ENCODE results near the gene LBHD2.

Gene LBHD2

DNA sequence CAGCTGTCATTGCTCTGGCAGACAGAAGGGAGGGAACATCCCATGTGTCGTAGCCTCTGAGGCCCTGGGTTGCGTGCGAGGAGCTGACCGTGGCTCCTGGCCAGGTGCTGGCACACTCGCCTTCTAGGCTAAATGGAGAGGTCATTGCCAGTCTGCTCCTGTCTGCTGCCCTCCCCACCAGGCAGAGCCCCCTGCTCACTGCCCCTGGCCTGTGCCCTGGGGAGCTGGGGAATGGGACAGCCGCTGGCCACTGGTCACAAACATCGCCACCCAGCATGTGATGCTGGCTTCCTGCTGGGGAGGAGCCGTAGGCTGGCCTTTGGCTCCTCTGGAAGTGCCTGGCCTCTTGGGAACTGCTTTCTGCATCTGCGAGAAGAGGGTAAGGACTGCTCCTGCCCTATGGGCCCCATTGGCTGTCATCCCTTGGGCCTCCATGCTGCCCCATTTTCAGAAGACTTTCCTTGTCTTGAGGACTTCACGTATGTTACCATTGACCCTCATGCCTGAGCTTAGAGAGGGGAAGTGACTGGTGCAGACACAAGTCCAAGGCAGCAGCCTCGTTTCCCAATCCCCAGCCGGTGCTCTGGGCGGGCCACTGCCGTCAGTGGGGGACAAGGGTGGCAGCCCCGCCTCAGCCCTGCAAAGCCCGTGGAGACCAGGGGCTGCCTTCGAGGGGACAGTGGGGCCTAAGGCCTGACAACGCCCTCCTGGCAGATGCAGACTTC is 37.3 kb downstream of the LBHD2 start:
- DNase-seq: peak; percentile 50

DNA sequence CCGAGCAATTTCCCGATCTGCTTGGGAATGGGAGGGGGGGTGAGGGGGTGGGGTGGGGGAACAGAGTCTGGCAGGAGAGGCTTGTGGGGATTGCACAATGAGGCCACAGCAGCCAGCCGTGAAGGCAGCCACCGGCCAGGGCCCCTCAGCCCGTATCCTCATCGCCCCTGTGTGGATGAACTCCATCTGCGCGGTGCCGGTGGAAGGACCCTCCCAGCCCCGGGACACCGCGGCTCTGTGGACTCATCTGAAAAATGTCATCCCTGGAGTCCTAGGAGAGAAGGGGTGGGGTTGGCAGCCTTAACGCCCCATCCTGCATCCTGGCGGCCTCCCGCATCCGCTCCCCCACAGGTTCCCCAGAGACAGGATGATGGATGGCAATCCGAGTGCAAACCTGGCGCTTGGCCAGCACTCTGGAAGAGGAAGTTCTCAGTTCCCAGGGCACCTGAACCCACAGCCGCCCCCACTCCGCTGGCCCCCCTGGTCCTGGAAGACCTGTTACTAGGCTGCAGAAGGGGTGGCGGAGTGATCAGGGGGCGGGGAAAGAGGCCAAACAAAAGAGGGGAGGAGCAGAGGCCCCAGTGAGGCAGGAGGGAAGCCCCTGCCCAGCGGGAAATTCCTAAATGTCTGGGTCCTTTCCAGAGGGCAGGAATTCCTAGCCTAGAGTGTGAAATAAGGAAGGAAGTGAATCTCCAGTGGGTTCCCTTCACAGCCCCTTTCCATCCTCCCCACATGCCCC is 38.0 kb downstream of the LBHD2 start:
- peak; percentile 61 for DNase-seq

DNA sequence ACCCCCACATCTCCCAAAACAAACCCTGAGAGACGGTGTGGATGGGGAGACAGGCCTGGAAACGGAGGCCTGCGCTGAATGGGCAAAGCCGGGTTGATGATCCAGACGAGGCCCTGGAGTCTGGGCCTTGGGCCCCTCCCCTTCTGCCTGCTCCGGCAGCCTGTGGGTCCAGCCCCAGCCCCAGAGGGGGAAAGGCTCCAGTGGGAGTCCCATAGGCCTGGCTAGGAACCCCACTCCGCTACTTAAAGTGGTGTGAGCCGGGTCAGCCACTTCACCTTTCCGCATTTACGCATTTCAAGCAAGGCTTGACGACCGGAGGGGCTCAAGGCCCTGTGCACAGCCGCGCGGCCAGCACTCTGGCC is 38.6 kb downstream of the LBHD2 start:
- DNase-seq: no peak

DNA sequence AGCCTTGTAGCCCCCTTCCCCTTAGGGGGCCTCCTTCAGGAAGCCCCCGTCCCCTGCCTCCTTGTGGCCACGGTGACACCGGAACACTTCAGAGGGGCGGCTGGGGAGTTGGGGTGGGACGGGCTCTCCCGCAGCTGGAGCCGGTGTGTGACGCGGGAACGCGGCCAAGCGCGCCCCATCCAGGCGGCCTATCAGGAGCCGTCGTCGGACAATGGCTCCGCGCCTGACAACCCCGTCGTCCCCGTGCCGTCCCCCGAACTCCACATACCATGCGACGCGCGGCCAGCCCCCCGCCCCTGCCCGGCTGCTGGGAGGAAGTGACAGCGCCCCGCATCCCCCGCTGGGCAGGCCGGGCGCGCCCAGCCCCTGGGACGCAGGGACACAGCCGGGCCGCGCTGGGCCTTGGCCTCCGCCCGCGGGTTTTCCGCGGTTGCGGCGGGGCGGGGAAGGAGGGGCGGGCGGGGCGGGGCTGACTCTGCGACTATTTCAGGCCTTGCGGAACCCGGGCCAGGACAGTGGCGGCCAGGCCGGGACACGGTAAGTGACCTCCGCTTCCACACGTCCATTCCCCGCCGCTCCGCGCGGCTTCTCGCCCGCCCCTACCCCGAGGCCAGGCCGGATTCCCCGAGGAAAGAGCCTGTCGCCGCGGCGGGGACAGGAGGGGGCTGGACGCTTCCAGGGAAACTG is 39.1 kb downstream of the LBHD2 start, which contains the start of gene TNFAIP2:
Gene TNFAIP2, plus strand, starts transcription at position 515 of the 687 bp plus-strand sequence. CDS start 2,997 bp downstream, outside the sequence.
- peak; percentile 57 for DNase-seq

DNA sequence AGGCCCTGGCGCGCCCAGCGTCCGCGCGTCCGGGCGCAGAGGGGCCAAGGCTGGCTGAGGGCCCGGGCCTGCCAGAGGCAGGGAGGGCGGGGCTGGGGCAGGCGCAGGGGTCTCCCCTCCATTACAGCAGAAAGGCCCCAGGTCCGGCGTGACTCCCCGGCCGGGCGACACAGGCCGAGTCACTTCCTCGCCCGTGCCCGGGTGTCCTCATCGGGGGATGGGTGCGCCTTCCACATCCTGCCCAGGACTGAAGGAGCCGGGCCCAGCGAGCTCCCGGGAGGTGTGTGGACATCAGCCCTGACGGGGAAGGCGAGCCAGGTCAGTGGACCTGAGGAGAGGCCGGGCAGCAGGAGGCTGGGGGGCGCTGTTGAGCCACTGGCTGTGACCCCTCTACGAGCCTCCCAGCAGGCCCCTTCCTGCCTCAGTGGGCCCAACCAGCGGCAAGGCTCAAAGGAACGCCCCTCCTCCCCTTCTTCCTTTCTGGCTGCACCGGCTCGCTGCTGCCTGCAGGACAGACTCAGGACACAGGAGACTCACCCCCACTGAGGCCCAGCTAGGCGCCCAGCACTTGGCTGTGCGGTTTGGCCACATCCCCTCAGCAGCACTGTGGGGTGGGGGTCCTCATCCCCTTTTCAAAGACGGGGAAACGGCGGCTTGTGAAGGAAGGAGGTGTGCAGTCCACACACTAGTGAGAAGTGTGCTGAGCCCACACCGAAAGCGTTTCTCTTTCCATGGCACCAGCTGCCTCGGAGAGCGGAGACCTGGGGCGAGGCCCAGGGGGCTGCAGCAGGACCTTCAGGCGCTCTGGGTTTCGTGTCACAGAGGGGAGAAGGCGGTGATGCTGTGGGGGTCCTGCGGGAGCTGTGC is 39.9 kb downstream of the LBHD2 start:
- no peak for DNase-seq

DNA sequence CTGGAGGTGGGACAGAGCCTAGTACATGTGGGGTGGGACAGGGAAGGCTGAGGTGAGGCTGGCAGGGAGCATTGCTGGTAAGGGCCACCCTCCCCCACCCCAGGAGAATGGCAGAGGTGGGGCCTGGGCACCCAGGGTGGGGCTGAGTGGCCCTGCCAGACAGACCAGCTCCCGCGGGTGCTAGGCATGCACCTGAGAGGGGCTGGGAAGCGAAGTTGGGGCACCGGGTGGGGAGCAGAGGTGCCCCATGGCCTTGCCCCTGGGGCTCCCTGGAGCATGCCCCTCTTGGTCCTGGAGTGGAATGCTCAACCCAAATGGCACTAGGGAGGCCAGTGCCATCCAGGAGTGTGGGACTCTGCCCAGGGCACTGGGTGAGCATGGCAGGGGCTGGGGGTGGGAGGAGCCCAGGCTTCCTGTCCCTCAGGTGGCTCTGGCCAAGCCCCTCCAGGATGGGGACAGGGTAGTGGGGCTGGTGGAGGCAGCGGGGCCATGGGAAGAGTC is 40.5 kb downstream of the LBHD2 start:
- DNase-seq: no peak

DNA sequence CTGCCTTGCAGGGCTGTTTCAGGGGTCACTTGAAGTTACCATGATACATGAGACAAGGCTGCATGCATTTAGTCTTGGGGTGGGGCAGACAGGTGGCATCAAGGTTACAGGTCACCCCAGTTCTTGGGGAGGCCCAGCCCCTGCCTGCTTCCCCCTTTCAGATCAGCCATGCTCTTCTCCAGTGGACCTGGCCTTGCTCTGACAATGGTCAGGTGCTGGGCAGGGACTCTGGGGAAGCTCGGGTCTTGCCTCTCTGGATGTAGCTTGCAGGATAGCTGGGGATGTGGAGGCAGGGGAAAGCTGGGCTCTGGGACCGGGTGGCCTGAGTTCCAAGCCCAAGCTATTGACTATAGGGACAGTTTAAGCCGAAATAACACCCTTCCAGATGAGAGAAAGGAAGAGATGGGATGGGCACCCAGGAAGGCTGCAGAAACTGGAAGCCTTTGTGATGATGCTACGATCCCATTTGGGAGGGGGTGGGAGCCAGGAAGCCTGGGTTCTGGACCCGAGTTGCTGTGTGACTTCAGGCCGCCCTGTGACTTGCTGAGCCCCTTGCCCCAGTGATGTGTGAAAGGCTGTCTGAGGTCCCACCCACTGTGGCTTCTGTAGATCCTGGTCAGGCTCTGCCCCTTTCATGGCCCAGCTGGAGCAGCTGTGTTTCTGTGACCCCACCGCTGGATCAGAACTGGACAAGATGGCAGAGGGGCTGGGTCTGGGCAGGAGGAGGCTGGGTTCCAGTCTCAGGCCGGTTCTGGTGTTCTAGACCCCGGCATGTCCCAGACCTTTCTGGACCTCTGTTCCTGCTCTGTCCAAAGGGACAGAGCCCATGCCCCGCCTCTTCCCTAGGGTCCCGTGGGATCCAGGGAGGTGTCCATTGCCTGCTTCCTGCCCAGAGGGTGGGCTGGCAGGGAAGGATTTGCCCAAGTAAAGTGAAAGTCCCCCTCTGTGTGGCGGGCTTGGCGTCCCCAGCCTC is 41.4 kb downstream of the LBHD2 start:
- DNase-seq: no peak

DNA sequence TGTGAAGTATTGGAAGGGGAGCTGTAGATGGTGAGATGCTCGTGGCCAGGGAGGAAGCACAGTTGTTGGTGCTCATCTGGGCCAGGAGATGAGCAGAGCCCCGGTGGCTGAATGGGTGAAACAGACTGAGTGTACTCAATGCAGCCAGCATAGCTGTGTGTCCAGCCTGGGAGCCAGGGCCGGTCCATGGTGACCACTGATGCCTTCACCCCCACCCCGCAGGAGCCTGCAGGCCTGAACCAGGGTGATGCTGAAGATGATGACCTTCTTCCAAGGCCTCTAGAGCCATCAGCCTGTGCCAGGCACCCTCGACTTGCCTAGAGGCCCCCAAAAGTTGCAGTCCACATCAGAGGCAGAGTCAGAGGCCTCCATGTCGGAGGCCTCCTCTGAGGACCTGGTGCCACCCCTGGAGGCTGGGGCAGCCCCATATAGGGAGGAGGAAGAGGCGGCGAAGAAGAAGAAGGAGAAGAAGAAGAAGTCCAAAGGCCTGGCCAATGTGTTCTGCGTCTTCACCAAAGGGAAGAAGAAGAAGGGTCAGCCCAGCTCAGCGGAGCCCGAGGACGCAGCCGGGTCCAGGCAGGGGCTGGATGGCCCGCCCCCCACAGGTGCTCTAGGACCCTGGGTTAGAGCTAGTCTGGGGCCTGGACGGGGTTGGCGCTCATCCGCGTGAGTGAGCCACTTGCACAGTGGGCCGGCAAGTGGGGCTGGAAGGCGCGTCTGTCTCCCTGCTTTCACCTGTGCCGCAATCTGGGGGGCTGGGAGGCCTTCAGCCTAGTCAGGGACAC is 42.3 kb downstream of the LBHD2 start:
- no peak for DNase-seq

DNA sequence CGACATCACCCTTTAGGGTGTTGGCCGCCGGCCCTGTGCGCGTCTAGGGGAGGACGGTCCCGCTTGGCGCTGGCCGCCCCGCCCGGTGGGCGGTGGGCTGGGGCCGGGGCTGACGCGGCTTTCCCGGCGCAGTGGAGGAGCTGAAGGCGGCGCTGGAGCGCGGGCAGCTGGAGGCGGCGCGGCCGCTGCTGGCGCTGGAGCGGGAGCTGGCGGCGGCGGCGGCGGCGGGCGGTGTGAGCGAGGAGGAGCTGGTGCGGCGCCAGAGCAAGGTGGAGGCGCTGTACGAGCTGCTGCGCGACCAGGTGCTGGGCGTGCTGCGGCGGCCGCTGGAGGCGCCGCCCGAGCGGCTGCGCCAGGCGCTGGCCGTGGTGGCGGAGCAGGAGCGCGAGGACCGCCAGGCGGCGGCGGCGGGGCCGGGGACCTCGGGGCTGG is 42.9 kb downstream of the LBHD2 start:
- DNase-seq: no peak

DNA sequence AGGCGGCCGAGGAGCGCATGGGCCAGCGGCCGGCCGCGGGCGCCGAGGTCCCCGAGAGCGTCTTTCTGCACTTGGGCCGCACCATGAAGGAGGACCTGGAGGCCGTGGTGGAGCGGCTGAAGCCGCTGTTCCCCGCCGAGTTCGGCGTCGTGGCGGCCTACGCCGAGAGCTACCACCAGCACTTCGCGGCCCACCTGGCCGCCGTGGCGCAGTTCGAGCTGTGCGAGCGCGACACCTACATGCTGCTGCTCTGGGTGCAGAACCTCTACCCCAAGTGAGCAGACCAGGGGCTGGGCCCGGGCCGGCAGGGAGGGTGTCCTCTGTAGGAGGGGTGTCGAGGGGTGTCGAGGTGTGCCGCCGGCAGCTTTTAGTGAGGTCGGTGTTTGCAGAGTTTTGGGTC is 43.3 kb downstream of the LBHD2 start:
- DNase-seq: no peak

DNA sequence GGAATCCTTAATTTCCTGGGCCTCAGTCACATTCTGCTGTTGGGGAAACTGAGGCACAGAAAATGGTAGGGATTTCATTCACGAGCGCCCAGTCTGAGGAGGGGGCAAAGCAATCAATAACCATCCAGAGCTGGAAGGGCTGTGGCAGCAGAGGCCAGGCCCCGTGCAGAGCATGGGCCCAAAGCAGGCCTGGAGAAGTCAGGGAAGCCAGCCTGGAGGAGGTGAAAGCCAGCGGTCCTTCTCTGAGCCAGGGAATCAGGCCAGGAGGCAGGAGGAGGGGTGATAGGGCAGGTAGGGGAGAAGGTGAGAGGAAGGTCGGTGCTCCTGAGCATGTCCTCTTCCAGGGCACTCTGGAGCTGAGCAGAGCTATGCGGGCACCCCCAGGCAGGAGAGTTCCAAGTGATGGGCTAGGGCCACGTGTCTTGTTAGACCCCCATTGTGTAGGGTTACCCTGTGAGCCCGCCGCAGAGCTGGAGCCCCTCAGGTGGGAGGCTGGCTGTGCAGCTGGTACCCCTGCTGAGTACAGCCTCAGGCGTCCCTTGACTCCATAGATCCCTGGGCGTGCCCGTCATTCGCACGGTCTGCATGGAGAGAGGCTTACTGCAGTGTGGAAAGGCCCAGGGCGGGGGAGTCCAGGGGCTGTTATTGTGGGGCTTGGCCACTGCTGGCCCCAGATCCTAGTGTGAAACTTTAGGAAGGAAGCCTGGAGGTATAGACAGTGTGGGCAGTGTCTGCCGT is 44.0 kb downstream of the LBHD2 start:
- DNase-seq: no peak

DNA sequence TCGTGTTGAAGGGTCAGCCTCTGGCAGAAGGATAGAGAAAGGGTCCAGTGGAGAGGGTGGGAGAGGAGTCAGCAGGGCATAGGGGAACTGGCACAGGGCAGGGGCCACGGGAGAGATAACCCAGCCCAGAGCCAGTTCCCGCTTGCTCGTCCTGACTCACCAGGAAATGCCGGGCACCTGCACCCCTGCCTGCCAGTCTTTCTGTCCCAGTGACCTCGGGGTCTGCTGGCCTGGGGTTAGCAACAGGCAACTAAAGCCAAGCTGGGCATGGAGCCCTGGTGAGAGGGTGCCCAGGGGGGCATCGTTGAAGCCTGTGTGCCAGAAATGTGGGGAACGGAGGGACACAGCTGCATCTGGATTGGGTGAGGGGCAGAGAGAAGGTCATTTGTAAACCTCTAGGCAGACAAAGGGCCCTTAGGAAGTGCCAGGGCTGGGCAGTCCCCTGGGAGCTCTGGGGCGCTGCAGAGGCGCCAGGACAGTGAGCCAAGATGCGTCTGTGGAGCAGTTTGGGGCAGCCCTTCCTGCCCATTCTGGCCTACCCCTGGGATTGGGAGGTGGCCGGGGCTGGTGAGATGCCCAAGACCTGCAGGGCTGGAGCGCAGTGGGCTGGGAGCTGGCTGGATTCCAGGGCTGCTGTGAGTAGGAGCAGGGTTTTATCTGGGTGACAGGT is 44.8 kb downstream of the LBHD2 start:
- no peak for DNase-seq

DNA sequence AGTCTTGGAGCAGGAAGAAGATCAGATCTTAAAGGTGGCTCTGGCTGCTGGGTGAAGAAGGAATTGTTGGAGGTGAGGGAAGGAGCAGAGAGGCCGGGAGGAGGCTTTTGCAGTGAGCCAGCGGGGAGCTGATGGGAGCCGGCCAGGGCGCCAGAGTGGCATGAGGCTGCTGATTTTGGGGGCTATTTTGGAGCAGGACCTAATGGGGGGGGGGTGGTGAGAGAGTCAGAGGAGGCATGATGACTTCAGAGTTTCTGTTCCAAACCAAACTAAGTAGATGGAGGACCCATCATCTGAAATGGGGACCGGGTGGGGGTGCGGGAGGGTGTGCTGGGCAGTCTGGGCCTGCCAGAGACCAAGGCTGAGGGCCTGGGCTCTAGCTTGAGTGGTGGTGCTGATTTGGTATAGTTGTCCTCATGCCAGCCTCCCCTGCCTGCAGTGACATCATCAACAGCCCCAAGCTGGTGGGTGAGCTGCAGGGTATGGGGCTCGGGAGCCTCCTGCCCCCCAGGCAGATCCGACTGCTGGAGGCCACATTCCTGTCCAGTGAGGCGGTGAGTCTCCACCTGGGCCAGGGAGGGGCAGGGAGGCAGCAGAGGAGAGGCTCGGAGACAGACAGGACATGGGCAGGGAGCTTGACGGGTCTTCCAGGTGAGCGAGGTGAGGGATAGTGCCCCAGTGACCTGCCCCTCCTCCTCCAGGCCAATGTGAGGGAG is 45.4 kb downstream of the LBHD2 start:
- DNase-seq: no peak

DNA sequence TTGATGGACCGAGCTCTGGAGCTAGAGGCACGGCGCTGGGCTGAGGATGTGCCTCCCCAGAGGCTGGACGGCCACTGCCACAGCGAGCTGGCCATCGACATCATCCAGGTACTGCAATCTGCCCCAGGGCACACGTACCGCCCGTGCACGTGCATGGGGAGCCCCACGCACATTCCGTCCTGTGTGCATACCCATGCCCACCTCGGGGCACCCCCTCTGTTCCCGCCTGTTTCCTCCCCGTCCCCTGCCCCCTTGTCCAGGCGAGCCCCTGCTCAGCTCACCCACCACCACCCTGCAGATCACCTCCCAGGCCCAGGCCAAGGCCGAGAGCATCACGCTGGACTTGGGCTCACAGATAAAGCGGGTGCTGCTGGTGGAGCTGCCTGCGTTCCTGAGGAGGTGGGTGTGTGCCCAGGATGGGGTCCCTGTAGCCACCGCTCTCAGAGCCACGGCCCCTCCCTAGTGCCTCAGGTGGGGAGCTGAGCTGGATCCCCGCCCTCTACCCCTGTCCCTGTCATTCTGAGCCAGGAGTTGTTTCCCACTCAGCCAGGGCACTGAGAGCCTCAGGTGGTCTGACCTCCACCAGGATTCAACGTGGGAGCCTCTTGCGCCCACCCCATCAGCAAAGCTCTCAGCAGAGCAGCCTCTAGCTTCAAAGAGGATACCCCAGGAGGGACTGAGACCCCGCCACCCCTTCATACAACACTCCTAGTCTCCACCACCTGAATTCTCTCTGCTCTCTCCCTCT is 46.2 kb downstream of the LBHD2 start:
- DNase-seq: no peak

DNA sequence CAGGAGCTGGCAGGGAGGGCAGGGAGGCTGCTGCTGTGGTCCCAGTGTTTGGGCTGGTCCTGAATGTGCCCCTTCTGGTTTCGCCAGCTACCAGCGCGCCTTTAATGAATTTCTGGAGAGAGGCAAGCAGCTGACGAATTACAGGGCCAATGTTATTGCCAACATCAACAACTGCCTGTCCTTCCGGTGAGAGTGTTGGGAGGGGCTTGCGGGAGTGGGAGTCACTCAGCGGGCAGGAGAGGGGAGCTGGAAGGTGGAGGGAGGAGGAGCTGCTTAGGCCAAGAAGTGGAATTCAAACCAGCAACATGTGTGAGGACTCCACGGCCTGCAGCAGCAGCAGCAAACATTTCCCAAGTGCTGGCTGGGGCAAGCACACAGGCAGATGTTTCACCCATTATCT is 47.0 kb downstream of the LBHD2 start:
- no peak for DNase-seq

DNA sequence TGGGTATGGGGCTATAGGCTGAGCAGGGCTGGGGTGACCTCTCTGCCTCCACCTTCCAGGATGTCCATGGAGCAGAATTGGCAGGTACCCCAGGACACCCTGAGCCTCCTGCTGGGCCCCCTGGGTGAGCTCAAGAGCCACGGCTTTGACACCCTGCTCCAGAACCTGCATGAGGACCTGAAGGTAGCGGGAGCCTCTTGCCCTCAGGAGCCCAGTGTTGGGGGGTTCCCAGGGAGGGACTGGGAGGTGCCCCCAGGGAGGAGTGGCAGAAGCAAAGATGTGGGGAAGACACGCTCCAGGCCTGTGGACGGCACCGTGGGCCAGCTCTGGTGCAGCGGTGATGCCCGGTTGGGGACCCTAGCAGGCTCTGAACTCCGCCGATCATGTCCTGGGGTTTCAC is 47.6 kb downstream of the LBHD2 start:
- no peak for DNase-seq

DNA sequence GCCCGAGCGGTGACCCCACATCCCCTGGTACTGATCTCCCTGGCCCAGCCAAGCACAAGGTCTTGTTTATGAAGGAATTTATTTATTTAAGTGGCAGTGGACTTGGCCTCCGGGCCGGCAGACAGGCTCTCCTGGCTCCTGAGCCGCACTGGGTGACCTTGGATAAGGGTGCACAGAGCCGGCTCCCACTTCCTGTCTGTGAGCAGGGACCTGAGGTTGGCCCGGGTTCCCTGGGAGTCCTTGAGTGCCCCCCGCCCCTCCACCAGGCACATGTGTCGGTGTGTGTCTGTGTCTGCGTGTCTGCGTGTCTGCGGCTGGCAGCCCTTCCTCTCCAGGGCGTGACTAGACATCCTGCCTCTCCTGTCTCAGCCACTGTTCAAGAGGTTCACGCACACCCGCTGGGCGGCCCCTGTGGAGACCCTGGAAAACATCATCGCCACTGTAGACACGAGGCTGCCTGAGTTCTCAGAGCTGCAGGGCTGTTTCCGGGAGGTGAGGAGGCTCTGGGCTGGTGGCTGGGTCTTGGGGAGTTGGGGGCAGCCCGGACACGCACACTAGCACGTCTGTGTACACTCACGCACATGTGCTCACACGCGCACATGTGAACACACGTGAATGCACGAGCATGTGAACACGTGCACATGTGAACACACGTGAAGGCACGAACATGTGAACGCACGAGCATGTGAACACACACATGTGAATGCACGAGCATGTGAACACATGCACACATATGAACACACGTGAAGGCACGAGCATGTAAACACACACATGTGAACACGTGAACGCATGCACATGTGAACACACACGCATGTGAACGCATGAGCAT is 48.6 kb downstream of the LBHD2 start:
- no peak for DNase-seq
